Measurements from ENCODE around the gene SMC1B. TPM values are rescaled to one million over a fixed set of nuclear protein-coding genes. Genes with fewer than 3 reads are reported as not detected.

SMC1B gene
- total RNA-seq, 1 donor from 2014 or later, result 0.07 TPM

DNA sequence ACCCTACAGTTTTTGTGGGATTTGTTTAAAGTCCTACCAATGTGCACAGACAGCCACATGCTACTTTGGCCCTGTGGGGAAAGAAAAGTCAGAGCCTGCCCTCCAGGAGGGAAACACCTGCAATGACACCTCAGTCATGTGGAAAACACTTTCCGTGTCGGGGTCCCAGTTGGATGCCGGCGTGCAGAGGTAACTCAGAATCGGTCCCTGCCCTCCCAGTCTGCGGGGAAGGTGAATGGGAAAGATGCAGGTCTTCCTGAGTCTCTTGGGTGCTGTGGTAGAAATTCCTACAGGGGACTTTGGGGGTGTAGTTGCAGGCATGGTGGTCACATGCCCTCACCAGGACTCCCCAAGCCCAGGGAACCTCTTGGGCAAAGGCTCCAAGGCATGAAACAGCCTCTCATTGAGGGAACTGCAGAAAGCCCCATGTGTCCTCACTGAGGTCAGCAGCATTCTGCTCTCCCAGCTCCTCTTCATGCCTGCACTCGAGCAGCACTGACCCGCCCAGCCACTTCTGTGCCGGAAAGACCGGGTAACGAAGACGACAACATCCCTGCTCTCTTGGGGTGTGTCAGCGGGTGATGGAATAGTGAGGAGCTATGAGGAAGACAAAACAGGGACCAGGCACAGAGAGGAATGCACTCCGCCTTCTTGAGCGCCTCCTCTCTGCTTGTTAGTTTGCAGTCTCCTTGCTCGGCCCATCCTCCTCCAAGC, 4.8 kb upstream of the SMC1B start:
- Mint-ChIP-seq H3K4me1 (ENCODE audit: unreplicated experiment) (peaks cover 11% of the 10 kb centered on the region), H3K36me3 (peaks cover 25% of the 10 kb centered on the region), H3K27ac (peak overlapping the region; percentile 74), H3K27me3 (no peaks in the 10 kb centered on the region), H3K9me3 (peaks cover 6% of the 10 kb centered on the region), H3K4me3 (no peak overlapping the region)
- peak; percentile 60 for DNase-seq (ENCODE audit: extremely low spot score, unreplicated experiment)
- TF ChIP-seq, protein P1, sequence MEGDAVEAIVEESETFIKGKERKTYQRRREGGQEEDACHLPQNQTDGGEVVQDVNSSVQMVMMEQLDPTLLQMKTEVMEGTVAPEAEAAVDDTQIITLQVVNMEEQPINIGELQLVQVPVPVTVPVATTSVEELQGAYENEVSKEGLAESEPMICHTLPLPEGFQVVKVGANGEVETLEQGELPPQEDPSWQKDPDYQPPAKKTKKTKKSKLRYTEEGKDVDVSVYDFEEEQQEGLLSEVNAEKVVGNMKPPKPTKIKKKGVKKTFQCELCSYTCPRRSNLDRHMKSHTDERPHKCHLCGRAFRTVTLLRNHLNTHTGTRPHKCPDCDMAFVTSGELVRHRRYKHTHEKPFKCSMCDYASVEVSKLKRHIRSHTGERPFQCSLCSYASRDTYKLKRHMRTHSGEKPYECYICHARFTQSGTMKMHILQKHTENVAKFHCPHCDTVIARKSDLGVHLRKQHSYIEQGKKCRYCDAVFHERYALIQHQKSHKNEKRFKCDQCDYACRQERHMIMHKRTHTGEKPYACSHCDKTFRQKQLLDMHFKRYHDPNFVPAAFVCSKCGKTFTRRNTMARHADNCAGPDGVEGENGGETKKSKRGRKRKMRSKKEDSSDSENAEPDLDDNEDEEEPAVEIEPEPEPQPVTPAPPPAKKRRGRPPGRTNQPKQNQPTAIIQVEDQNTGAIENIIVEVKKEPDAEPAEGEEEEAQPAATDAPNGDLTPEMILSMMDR (conservative IDR thresholded peaks at IDR 0.05), result no peak

DNA sequence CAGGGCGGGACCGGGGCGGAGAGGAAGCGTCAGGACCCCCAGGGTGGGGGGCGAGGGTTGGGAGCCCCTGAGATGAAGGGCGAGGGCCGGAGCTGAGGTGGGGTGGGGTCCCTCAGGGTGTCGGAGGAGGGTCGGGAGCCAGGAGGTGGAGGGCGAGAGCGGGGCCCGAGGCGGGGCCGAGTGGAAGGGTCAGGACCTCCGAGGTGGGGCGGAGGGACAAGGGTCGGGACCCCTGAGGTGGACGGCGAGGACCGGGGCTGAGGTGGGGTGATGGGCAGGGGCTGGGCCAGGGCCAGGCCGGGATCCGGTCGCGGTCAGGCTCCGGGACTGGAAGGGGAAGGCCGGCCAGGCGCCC, 409 bp downstream of the SMC1B start:
- Mint-ChIP-seq H3K27ac (no peak overlapping the region), H3K27me3 (peaks cover 3% of the 10 kb centered on the region), H3K4me1 (ENCODE audit: unreplicated experiment) (peaks cover 6% of the 10 kb centered on the region), H3K4me3 (peak overlapping the region; percentile 41), H3K36me3 (peaks cover 8% of the 10 kb centered on the region), H3K9me3 (no peaks in the 10 kb centered on the region)
- TF ChIP-seq, protein P1 (conservative IDR thresholded peaks at IDR 0.05), result no peak
- no peak for DNase-seq (ENCODE audit: extremely low spot score, unreplicated experiment)

DNA sequence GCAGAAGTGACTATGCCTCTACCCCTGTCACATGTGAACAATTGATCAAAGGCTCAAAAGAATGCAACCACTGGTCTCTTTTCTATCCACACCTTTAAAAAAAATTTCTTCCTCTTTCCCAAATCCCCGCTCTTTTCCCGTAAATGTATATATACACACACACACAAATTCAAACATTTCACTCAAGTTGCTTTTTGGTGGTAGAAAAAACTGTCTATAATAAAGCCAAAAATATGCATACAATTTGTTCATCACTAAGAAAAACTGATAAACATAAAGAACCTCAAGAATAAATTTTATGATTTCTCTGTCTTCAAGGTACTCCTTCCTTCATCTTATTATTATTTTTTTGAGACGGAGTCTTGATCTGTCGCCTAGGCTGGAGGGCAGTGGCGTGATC, 5.6 kb downstream of the SMC1B start:
- DNase-seq (ENCODE audit: extremely low spot score, unreplicated experiment), result no peak
- Mint-ChIP-seq H3K27ac (no peak overlapping the region), H3K27me3 (peaks cover 3% of the 10 kb centered on the region)

DNA sequence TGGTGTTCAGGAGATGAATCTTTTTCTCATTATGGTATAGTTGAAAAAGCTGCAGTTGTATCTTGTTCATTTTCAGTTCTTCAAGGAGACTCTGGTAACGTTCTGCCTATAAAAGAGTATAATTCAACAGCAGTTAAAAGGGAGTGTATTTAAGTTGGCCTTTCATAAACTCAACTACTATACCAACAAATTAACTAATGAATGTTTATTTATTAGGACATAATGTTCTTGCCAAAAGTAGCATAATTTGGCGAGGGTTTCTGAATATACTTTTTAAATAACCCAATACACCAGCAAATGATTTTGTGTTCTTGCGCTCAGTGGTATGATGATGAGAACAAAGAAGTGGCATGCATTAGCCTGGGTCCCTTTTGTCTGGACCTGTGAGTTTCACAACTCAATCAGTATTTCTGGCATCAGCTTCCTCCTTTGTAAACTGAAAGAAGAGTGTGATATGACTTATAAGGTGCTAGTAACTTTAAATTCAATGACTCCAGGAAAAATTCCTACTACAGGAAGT, 10.9 kb downstream of the SMC1B start:
- DNase-seq (ENCODE audit: extremely low spot score, unreplicated experiment), result no peak

More for the DNA sequence above, 5.6 kb downstream of the SMC1B start:
- Mint-ChIP-seq H3K4me1 (ENCODE audit: unreplicated experiment) (no peaks in the 10 kb centered on the region), H3K9me3 (no peaks in the 10 kb centered on the region), H3K36me3 (peaks cover 3% of the 10 kb centered on the region), H3K4me3 (no peak overlapping the region)
- TF ChIP-seq, protein P1 (conservative IDR thresholded peaks at IDR 0.05), result no peak

GRCh38 chr22:45399712-45400445, 13.5 kb downstream of the SMC1B start:
- TF ChIP-seq, protein P1 (conservative IDR thresholded peaks at IDR 0.05), result no peak
- H3K27ac Mint-ChIP-seq, result no peak overlapping the region
- H3K27me3 Mint-ChIP-seq, result no peaks in the 10 kb centered on the region
- no peak overlapping the region for H3K4me3 Mint-ChIP-seq
- DNase-seq (ENCODE audit: extremely low spot score, unreplicated experiment), result no peak
- no peaks in the 10 kb centered on the region for H3K9me3 Mint-ChIP-seq
- peaks cover 4% of the 10 kb centered on the region for H3K4me1 Mint-ChIP-seq (ENCODE audit: unreplicated experiment)
- no peaks in the 10 kb centered on the region for H3K36me3 Mint-ChIP-seq

More for the DNA sequence above, 10.9 kb downstream of the SMC1B start:
- peaks cover 4% of the 10 kb centered on the region for H3K4me1 Mint-ChIP-seq (ENCODE audit: unreplicated experiment)
- H3K27me3 Mint-ChIP-seq, result no peaks in the 10 kb centered on the region
- no peak overlapping the region for H3K27ac Mint-ChIP-seq
- no peaks in the 10 kb centered on the region for H3K36me3 Mint-ChIP-seq
- no peak overlapping the region for H3K4me3 Mint-ChIP-seq
- H3K9me3 Mint-ChIP-seq, result no peaks in the 10 kb centered on the region
- TF ChIP-seq, protein P1 (conservative IDR thresholded peaks at IDR 0.05), result no peak

Data from type B pancreatic cell (in vitro differentiated cells).